ENCODE results near the gene LRRC18.

GRCh38 chr10:48958598-48959190, 19.1 kb upstream of the LRRC18 start:
- no peak for TF ChIP-seq CTCF (conservative IDR thresholded peaks at IDR 0.05; ENCODE audit: low read depth, low read length)
- TF ChIP-seq EZH2 (IDR thresholded peaks at IDR 0.05; ENCODE audit: low read length, unreplicated experiment), result no peak
- TF ChIP-seq EZH2phosphoT487 (IDR thresholded peaks at IDR 0.05; ENCODE audit: borderline replicate concordance, low read length), result no peak
